Type B pancreatic cell (in vitro differentiated cells): Measurements from ENCODE around the gene SMC2. TPM values are rescaled to one million over a fixed set of nuclear protein-coding genes. Genes with fewer than 3 reads are reported as not detected.
A peak's percentile ranks its signal among the peaks of the same experiment; 100 is the strongest.

Source experiments
- DNase-seq: peaks from one replicate; pipeline ENCODE4 v3.0.0; 2021; ENCODE audit warnings: mixed read lengths; ENCODE audit not compliant: unreplicated experiment; ENCODE audit errors: extremely low spot score
- H3K27ac Mint-ChIP-seq: 2 replicates; pipeline ENCODE4 v1.8.0; 2021; ENCODE audit warnings: mild to moderate bottlenecking, mixed read lengths
- H3K27me3 Mint-ChIP-seq: 2 replicates; pipeline ENCODE4 v1.8.0; 2021; ENCODE audit warnings: mixed read lengths
- H3K36me3 Mint-ChIP-seq: 2 replicates; pipeline ENCODE4 v1.8.0; 2021; ENCODE audit warnings: mixed read lengths
- H3K4me1 Mint-ChIP-seq: one replicate; pipeline ENCODE4 v1.8.0; 2021; ENCODE audit warnings: mixed read lengths; ENCODE audit not compliant: unreplicated experiment
- H3K4me3 Mint-ChIP-seq: 2 replicates; pipeline ENCODE4 v1.8.0; 2021; ENCODE audit warnings: mild to moderate bottlenecking, mixed read lengths
- H3K9me3 Mint-ChIP-seq: 2 replicates; pipeline ENCODE4 v1.8.0; 2021; ENCODE audit warnings: mixed read lengths
- total RNA-seq: library from RNA; stranded (reverse); gene quantifications from 2 replicates; pipeline ENCODE4 v1.2.1, GENCODE V29; 2021; ENCODE audit warnings: low replicate concordance
- TF ChIP-seq, protein P1 (sequence below): fragments of 200-600 bp; sonication (generic); conservative IDR thresholded peaks from 2 replicates; pipeline ENCODE4 v1.5.0; 2021; ENCODE audit warnings: antibody characterized with exemption, mild to moderate bottlenecking

SMC2 gene
- total RNA-seq, 1 donor from 2014 or later = 40.5 TPM

DNA sequence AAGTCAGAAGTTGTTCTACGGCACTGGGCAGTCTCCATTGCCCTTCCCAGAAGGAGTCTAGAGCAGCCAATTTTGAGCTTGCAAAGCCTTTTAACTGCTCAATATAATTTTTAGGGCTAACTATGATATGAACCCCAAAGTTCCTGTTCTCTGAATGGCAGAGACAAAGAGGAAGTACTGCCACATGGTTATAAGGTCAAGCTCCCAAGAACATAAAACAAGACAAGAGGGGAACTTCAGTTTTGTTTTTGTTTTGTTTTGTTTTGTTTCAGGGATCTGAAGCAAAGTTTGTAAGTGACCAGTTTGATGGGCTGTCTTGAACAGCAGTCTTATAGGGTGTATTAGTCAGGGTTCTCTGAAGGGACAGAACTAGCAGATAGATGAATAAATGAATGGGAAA is 11.9 kb upstream of the SMC2 start:
- no peak overlapping the region for H3K4me3 Mint-ChIP-seq
- TF ChIP-seq, protein P1, sequence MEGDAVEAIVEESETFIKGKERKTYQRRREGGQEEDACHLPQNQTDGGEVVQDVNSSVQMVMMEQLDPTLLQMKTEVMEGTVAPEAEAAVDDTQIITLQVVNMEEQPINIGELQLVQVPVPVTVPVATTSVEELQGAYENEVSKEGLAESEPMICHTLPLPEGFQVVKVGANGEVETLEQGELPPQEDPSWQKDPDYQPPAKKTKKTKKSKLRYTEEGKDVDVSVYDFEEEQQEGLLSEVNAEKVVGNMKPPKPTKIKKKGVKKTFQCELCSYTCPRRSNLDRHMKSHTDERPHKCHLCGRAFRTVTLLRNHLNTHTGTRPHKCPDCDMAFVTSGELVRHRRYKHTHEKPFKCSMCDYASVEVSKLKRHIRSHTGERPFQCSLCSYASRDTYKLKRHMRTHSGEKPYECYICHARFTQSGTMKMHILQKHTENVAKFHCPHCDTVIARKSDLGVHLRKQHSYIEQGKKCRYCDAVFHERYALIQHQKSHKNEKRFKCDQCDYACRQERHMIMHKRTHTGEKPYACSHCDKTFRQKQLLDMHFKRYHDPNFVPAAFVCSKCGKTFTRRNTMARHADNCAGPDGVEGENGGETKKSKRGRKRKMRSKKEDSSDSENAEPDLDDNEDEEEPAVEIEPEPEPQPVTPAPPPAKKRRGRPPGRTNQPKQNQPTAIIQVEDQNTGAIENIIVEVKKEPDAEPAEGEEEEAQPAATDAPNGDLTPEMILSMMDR = no peak

DNA sequence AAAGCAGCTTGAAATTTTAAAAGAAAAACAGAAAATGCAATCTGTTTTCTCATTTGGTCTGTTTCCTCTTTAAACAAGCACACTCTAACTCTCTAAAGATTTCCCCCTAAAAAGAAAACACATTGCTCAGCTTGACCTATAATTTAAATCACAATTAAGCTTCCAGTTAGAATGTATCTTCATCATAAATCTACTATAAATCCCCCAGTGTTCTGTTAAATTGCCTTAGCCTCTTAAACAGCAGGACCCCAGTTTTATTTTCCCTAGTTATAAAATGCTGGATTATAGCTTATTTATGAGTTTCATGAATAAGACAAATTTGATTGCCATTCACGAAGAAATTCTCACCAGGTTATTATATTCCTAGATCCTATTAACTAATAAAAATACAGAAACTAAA is 8.6 kb upstream of the SMC2 start:
- no peaks in the 10 kb centered on the region for H3K36me3 Mint-ChIP-seq
- H3K27me3 Mint-ChIP-seq = no peaks in the 10 kb centered on the region
- H3K4me1 Mint-ChIP-seq = no peaks in the 10 kb centered on the region
- no peak for DNase-seq
- H3K9me3 Mint-ChIP-seq = no peaks in the 10 kb centered on the region
- no peak overlapping the region for H3K27ac Mint-ChIP-seq
- TF ChIP-seq, protein P1 = no peak
- H3K4me3 Mint-ChIP-seq = no peak overlapping the region

More for the DNA sequence above, 11.9 kb upstream of the SMC2 start:
- no peaks in the 10 kb centered on the region for H3K27me3 Mint-ChIP-seq
- H3K4me1 Mint-ChIP-seq = no peaks in the 10 kb centered on the region
- H3K9me3 Mint-ChIP-seq = peaks cover 5% of the 10 kb centered on the region
- H3K36me3 Mint-ChIP-seq = no peaks in the 10 kb centered on the region
- H3K27ac Mint-ChIP-seq = no peak overlapping the region
- DNase-seq = no peak

DNA sequence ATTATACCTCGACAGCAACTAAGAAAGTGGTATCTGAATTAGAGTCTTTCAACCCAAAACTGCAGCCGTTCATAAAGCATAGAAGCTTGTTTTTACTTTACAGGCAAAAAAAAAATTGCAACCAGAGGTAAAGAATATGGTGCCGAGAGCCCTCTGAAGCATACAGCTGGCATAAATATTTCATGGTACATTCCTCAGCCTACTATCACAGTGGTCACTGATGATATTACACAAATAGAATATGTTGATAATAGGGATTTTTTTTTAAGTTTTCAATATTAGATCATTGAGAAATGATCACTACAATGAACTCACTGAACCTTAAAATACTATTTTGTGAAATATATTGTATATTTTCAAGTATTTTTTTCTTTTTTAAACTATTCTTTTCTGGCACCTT is 6.2 kb upstream of the SMC2 start:
- H3K4me1 Mint-ChIP-seq = peaks cover 13% of the 10 kb centered on the region

DNA sequence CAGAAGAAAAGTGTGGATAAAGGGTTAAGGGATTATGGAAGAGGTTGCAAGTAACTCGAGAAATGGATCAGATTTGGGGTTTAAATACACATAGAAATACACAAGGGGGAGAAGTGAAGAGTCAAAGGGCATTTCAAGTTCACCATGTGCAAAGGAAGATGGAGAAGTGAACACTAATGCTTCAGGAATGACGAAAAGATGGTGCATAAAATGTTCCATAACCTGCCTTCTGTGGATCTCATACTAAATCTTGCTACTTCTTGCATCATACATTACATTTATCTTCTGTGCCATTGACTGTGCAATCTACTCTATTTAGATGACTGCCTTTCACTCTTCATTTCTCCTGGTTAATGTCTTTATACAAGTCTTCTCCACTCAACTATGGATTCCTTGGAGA is 5.7 kb upstream of the SMC2 start:
- peaks cover 17% of the 10 kb centered on the region for H3K4me1 Mint-ChIP-seq
- no peaks in the 10 kb centered on the region for H3K27me3 Mint-ChIP-seq
- no peak overlapping the region for H3K4me3 Mint-ChIP-seq
- no peak overlapping the region for H3K27ac Mint-ChIP-seq
- TF ChIP-seq, protein P1 = no peak
- no peak for DNase-seq
- no peaks in the 10 kb centered on the region for H3K9me3 Mint-ChIP-seq
- H3K36me3 Mint-ChIP-seq = no peaks in the 10 kb centered on the region

More for the DNA sequence above, 6.2 kb upstream of the SMC2 start:
- H3K27me3 Mint-ChIP-seq = no peaks in the 10 kb centered on the region
- no peaks in the 10 kb centered on the region for H3K36me3 Mint-ChIP-seq
- H3K9me3 Mint-ChIP-seq = no peaks in the 10 kb centered on the region
- TF ChIP-seq, protein P1 = no peak
- no peak overlapping the region for H3K4me3 Mint-ChIP-seq
- no peak overlapping the region for H3K27ac Mint-ChIP-seq
- DNase-seq = no peak

DNA sequence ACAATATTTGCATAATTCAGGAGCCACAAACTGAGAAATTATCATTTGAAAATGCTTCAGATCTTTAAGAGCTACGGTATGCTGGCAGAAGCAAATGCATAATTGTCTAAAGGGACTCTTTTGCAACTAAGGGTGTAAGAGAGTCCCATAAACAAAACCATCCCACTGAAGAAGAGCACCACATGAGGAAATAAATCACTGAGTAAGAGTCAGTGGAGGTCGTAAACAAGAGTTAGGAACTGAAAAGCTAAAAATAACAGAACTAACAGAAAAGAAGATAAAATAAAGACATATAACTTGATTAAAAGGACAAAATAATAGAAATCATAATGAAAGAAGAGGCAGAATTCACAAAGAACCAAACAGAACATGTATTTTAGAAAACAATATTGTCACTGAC is 3.5 kb upstream of the SMC2 start:
- no peaks in the 10 kb centered on the region for H3K9me3 Mint-ChIP-seq
- H3K27ac Mint-ChIP-seq = peak overlapping the region; percentile 5
- peaks cover 20% of the 10 kb centered on the region for H3K4me1 Mint-ChIP-seq
- no peaks in the 10 kb centered on the region for H3K36me3 Mint-ChIP-seq
- DNase-seq = no peak
- TF ChIP-seq, protein P1 = no peak
- H3K4me3 Mint-ChIP-seq = no peak overlapping the region
- H3K27me3 Mint-ChIP-seq = no peaks in the 10 kb centered on the region

DNA sequence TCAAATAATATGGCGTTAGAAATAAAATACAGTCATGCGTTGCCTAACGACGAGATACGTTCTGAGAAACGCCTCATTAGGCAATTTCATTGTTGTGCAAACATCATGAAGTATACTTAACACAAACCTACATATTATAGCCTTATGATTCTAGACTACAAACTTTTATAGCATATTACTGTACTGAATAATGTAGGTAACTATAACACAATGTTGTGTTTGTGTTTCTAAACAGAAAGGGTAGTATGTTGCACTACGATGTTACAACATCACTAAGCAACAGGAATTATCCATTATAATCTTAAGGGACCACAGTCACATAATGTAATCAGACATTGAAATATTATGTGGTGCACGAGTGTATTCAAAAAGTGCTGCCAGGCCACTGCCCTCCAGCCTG is 3.0 kb upstream of the SMC2 start:
- H3K36me3 Mint-ChIP-seq = no peaks in the 10 kb centered on the region
- TF ChIP-seq, protein P1 = no peak
- H3K27me3 Mint-ChIP-seq = no peaks in the 10 kb centered on the region
- peaks cover 26% of the 10 kb centered on the region for H3K4me1 Mint-ChIP-seq
- peak overlapping the region; percentile 100 for H3K4me3 Mint-ChIP-seq
- DNase-seq = no peak
- H3K27ac Mint-ChIP-seq = no peak overlapping the region
- H3K9me3 Mint-ChIP-seq = no peaks in the 10 kb centered on the region
